ENCODE measurements around the gene ZNF507. TPM values are rescaled to one million over a fixed set of nuclear protein-coding genes. Genes with fewer than 3 reads are reported as not detected.

Gene ZNF507
- total and polyA plus RNA-seq, 2 of the 8 experiments (the other 6 are each of a cell fraction or from before 2014, with no cell fraction given): 8.6 to 28.8 TPM

DNA sequence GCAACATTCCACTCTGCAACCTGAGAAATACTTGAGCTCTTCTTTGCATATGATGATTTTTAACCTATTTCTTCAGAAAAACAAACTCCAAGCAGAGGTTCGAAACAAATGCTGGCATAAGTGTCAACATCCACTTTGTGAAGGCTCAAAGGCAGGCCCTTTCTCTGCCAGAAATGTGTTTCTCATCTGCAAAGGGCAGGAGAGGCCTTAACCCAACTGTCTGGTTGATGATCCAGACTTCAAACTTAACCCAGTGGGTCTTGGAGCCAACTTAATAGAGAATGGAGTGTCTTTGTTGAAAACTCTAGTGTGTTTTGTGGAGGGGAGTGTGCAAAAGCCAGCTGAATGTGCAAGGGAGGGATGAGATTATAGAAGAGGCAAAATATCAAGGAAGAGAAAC is 28.3 kb upstream of the ZNF507 start:
- no peak overlapping the region for H3K18ac ChIP-seq (ENCODE audit: extremely low read depth, low read length)
- no peak overlapping the region for H3K56ac ChIP-seq (replicated peaks; ENCODE audit: insufficient read length, low read depth, low read length)
- DNase-seq (ENCODE audit: low read depth in 1 of 2, low spot score in 2 of 2) (no peak), FAIRE-seq (no peak)
- no peaks in the 10 kb centered on the region for H3K36me3 ChIP-seq (ENCODE audit: control insufficient read depth in 2 of 4, insufficient read depth in 4 of 4, low read length in 3 of 4)
- H2BK20ac ChIP-seq (ENCODE audit: low read length): no peak overlapping the region
- H2BK12ac ChIP-seq (ENCODE audit: low read depth, low read length): no peak overlapping the region
- H4K5ac ChIP-seq (ENCODE audit: insufficient read length, low read depth, low read length): no peak overlapping the region
- H4K8ac ChIP-seq (ENCODE audit: extremely low read depth, insufficient read depth, low read length): no peak overlapping the region
- no peak overlapping the region for H2BK5ac ChIP-seq (ENCODE audit: low read depth, low read length)
- H3K4me1 ChIP-seq (replicated peaks in 1 of 4; ENCODE audit: control insufficient read depth in 3 of 4, insufficient read depth in 4 of 4, low read length in 3 of 4): peaks cover 0 to 3% (median 0%) of the 10 kb centered on the region in 4 experiments; a peak in 1 of 7 replicates
- ChIA-PET CTCF (ENCODE audit: partially characterized antibody) (interaction anchor here (1.1 kb wide), 1 partner anchor 1647 kb away, joined by 3 read pairs; no protein-coding TSS in a partner anchor), POLR2A (ENCODE audit: partially characterized antibody) (interaction anchor here (1.3 to 3.0 kb wide), 2 partner anchors 11 to 28 kb away, joined by 3 to 9 read pairs; partner anchors contain the start of gene ZNF507)
- no peak overlapping the region for H3K9ac ChIP-seq (replicated peaks in 1 of 4; ENCODE audit: extremely low read depth in 1 of 4, low read depth in 3 of 4, low read length in 3 of 4)
- H4K91ac ChIP-seq (replicated peaks; ENCODE audit: insufficient read length, low read length): no peak overlapping the region
- H3K27me3 ChIP-seq (replicated peaks in 1 of 4; ENCODE audit: control insufficient read depth in 3 of 4, extremely low read depth in 1 of 4, insufficient read depth in 3 of 4, low read length in 3 of 4): no peaks in the 10 kb centered on the region
- no peak overlapping the region for H3K27ac ChIP-seq (ENCODE audit: low read depth, low read length)
- H3K9me3 ChIP-seq (ENCODE audit: insufficient read depth in 2 of 2, low read depth in 1 of 2, low read length in 1 of 2): no peaks in the 10 kb centered on the region
- H3K79me2 ChIP-seq (ENCODE audit: control insufficient read depth in 1 of 2, insufficient read depth in 2 of 2, low read length in 2 of 2): no peaks in the 10 kb centered on the region
- 60% methylated on average over 1 of the region's 1 CpG; no CpG with 5 or more reads in 1 of the 2 experiments for WGBS, 2 experiments (ENCODE audit: extremely low coverage in 1 of 2, insufficient coverage in 1 of 2, insufficient read length in 1 of 2, insufficient replicate concordance in 2 of 2, low coverage in 1 of 2, low lambda C conversion rate in 2 of 2, missing lambda C conversion rate in 1 of 2)
- no peak overlapping the region for H3K23ac ChIP-seq (ENCODE audit: insufficient read length)
- no peak overlapping the region for H3K4me3 ChIP-seq (ENCODE audit: extremely low read depth in 1 of 4, insufficient read depth in 2 of 4, low read depth in 3 of 4, low read length in 4 of 4)
- no peak overlapping the region for H2AK5ac ChIP-seq (ENCODE audit: low read depth, low read length)
- no peaks in the 10 kb centered on the region for H3K79me1 ChIP-seq (ENCODE audit: low read depth, low read length)
- peak overlapping the region; percentile 89; the same call in 1 of the 2 replicates for H2AFZ ChIP-seq (ENCODE audit: low read length)
- H2BK15ac ChIP-seq (ENCODE audit: low read length): 0 out of 2 replicates have a peak overlapping the region, but pooled peaks have one; percentile 47
- no peaks in the 10 kb centered on the region for H4K20me1 ChIP-seq (replicated peaks in 1 of 2; ENCODE audit: control insufficient read depth in 1 of 2, insufficient read depth in 2 of 2, low read length in 2 of 2)
- H3K4me2 ChIP-seq (ENCODE audit: insufficient read depth in 1 of 2, low read depth in 2 of 2, low read length in 2 of 2): 0 out of 4 replicates have a peak overlapping the region, but pooled peaks of 1 of the 2 experiments have one; percentile 9
- H2BK120ac ChIP-seq (replicated peaks; ENCODE audit: low read depth, low read length): no peak overlapping the region
- no peak overlapping the region for H3K4ac ChIP-seq (replicated peaks; ENCODE audit: insufficient read length, low read depth, low read length)
- H3K14ac ChIP-seq (ENCODE audit: insufficient read length): no peak overlapping the region
- no peaks in the 10 kb centered on the region for H3K23me2 ChIP-seq (ENCODE audit: low read depth, low read length)
- TF ChIP-seq POLR2AphosphoS5 (IDR thresholded peaks at IDR 0.05; ENCODE audit: low read depth, low read length) (no peak), GABPA (IDR thresholded peaks at IDR 0.05; ENCODE audit: borderline replicate concordance, insufficient read depth, low read length) (no peak), CHD2 (IDR thresholded peaks at IDR 0.05; ENCODE audit: low read length) (no peak), HDAC2 (IDR thresholded peaks at IDR 0.05; ENCODE audit: borderline replicate concordance in 1 of 2, low read depth in 2 of 2, low read length in 2 of 2) (no peak), KDM5A (IDR thresholded peaks at IDR 0.05; ENCODE audit: low read length) (no peak), EGR1 (IDR thresholded peaks at IDR 0.05; ENCODE audit: borderline replicate concordance, low read depth, low read length) (no peak), JUN (IDR thresholded peaks at IDR 0.05; ENCODE audit: low read depth, low read length) (no peak), RFX5 (IDR thresholded peaks at IDR 0.05; ENCODE audit: borderline replicate concordance, low read depth, low read length) (no peak), SP2 (IDR thresholded peaks at IDR 0.05; ENCODE audit: low read length) (no peak), SUZ12 (IDR thresholded peaks at IDR 0.05; ENCODE audit: low read length) (no peak), SP1 (IDR thresholded peaks at IDR 0.05; ENCODE audit: low read depth, low read length) (no peak)
- TF ChIP-seq, protein P1, sequence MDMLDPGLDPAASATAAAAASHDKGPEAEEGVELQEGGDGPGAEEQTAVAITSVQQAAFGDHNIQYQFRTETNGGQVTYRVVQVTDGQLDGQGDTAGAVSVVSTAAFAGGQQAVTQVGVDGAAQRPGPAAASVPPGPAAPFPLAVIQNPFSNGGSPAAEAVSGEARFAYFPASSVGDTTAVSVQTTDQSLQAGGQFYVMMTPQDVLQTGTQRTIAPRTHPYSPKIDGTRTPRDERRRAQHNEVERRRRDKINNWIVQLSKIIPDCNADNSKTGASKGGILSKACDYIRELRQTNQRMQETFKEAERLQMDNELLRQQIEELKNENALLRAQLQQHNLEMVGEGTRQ (IDR thresholded peaks at IDR 0.05; ENCODE audit: low read length): no peak
- TF ChIP-seq, protein P2, sequence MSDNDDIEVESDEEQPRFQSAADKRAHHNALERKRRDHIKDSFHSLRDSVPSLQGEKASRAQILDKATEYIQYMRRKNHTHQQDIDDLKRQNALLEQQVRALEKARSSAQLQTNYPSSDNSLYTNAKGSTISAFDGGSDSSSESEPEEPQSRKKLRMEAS (IDR thresholded peaks at IDR 0.05): no peak
